SK-N-SH treated with all-trans-retinoic acid at 6 μM for 48 hours (cell line): ENCODE results near the gene CBARP.

ENCODE experiments used
- ATAC-seq: fragments of 200-7000 bp; cut with Tn5 transposase; 3 replicates; pipeline ENCODE4 v1.9.1; 2020; ENCODE audit warnings: mild to moderate bottlenecking, moderate library complexity
- ARNTL ChIP-seq: fragments of 450-650 bp; formaldehyde crosslinking; IDR thresholded peaks from 2 replicates; pipeline ENCODE4 v1.5.0; 2020; ENCODE audit warnings: low read depth, mild to moderate bottlenecking, moderate library complexity, borderline replicate concordance
- CSDC2 ChIP-seq: fragments of 250-450 bp; sonication (Bioruptor Pico); IDR thresholded peaks from 2 replicates; pipeline ENCODE4 v1.5.0; 2020; ENCODE audit warnings: mild to moderate bottlenecking, moderate library complexity
- ESRRG ChIP-seq: fragments of 250-450 bp; sonication (Bioruptor Pico); IDR thresholded peaks from 2 replicates; pipeline ENCODE4 v1.6.1; 2021; ENCODE audit warnings: mild to moderate bottlenecking
- GLIS3 ChIP-seq: fragments of 250-450 bp; sonication (Bioruptor Pico); IDR thresholded peaks from 2 replicates; pipeline ENCODE4 v1.5.0; 2020; ENCODE audit warnings: mild to moderate bottlenecking, moderate library complexity
- ISL1 ChIP-seq: fragments of 250-450 bp; sonication (Bioruptor Pico); IDR thresholded peaks from 2 replicates; pipeline ENCODE4 v2.1.2; 2022; ENCODE audit warnings: mild to moderate bottlenecking, moderate library complexity
- OSR1 ChIP-seq: fragments of 250-450 bp; sonication (Bioruptor Pico); IDR thresholded peaks from 2 replicates; pipeline ENCODE4 v1.8.0; 2022; ENCODE audit warnings: moderate library complexity, mild to moderate bottlenecking, inconsistent platforms
- RARB ChIP-seq: fragments of 250-450 bp; sonication (Bioruptor Pico); IDR thresholded peaks from 2 replicates; pipeline ENCODE4 v1.8.0; 2021; ENCODE audit warnings: mild to moderate bottlenecking, moderate library complexity
- ZC3H10 ChIP-seq: fragments of 250-450 bp; sonication (Bioruptor Pico); IDR thresholded peaks from 2 replicates; pipeline ENCODE4 v1.5.1; 2021; ENCODE audit warnings: mild to moderate bottlenecking, moderate library complexity
- ZFP30 ChIP-seq: fragments of 450-650 bp; formaldehyde crosslinking; IDR thresholded peaks from 2 replicates; pipeline ENCODE4 v1.5.0; 2022; ENCODE audit warnings: mild to moderate bottlenecking, moderate library complexity
- ZNF565 ChIP-seq: fragments of 450-650 bp; formaldehyde crosslinking; conservative IDR thresholded peaks from 2 replicates; pipeline ENCODE4 v1.5.0; 2020; ENCODE audit warnings: low read depth, mild to moderate bottlenecking, moderate library complexity
- ZNF70 ChIP-seq: fragments of 450-650 bp; formaldehyde crosslinking; IDR thresholded peaks from 2 replicates; pipeline ENCODE4 v1.5.0; 2020; ENCODE audit warnings: mild to moderate bottlenecking, moderate library complexity
- ZNF8 ChIP-seq: fragments of 450-650 bp; formaldehyde crosslinking; IDR thresholded peaks from 2 replicates; pipeline ENCODE4 v1.5.0; 2020; ENCODE audit warnings: mild to moderate bottlenecking, moderate library complexity
- TF ChIP-seq, protein P1 (sequence below): fragments of 250-450 bp; sonication (Bioruptor Pico); IDR thresholded peaks from 2 replicates; pipeline ENCODE4 v1.5.1; 2021; ENCODE audit warnings: mild to moderate bottlenecking, moderate library complexity
- TF ChIP-seq, protein P2 (sequence below): fragments of 250-450 bp; sonication (Bioruptor Pico); IDR thresholded peaks from 2 replicates; pipeline ENCODE4 v1.5.1; 2020; ENCODE audit warnings: low read depth, mild to moderate bottlenecking, moderate library complexity
- TF ChIP-seq, protein P3 (sequence below): fragments of 250-450 bp; sonication (Bioruptor Pico); IDR thresholded peaks from 2 replicates; pipeline ENCODE4 v1.8.0; 2020; ENCODE audit warnings: mild to moderate bottlenecking, moderate library complexity, borderline replicate concordance
- TF ChIP-seq, protein P4 (sequence below): fragments of 250-450 bp; sonication (Bioruptor Pico); IDR thresholded peaks from 2 replicates; pipeline ENCODE4 v1.8.0; 2021; ENCODE audit warnings: low read depth, mild to moderate bottlenecking, moderate library complexity, borderline replicate concordance

CBARP gene

DNA sequence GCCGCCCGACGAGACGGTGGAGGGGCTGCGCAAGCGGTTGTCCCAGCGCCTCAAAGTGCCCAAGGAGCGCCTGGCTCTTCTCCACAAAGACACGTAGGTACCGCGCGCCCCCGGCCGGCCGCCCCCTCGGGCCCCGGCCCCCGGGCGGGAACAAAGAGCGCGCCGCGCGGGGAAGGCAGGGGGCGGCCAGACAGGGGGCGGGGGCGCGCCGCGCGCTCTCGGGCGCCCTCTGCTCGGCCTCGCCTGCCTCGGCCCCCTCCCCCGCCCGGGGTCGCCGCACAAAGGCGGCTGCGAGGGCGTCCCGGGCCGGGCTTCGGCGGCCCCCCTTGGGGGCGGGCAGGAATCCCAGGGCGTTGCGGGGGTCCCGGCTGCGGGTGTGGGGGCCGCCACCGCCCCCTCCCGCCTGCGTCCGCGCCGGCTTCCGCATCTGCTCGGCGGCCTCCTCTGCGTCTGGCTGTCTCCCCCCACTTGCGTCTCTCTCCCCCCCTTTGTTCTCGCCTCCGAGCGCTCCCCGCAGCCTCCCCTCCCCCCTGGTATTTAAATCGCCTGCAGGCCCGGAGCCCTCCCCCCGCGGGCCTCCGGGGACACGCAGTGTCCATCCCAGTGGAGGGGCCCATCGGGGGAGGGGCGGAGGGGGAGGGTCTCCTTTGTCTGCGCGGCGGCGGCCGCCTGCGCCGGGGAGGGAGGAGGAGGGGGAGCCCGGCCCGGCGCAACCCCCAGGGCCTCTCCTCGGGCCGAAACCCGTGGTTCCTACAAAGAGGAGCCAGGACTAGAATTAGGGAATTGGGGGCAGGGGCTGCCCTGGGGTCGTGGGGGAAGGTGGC, 12.8 kb upstream of the CBARP start (continued):
- TF ChIP-seq, protein P1, sequence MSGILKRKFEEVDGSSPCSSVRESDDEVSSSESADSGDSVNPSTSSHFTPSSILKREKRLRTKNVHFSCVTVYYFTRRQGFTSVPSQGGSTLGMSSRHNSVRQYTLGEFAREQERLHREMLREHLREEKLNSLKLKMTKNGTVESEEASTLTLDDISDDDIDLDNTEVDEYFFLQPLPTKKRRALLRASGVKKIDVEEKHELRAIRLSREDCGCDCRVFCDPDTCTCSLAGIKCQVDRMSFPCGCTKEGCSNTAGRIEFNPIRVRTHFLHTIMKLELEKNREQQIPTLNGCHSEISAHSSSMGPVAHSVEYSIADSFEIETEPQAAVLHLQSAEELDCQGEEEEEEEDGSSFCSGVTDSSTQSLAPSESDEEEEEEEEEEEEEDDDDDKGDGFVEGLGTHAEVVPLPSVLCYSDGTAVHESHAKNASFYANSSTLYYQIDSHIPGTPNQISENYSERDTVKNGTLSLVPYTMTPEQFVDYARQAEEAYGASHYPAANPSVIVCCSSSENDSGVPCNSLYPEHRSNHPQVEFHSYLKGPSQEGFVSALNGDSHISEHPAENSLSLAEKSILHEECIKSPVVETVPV (CRISPR knock-in tag): no peak
- no peak for TF ChIP-seq OSR1 (CRISPR knock-in tag)
- TF ChIP-seq ZNF70 (CRISPR knock-in tag): no peak
- TF ChIP-seq GLIS3: no peak
- TF ChIP-seq, protein P2, sequence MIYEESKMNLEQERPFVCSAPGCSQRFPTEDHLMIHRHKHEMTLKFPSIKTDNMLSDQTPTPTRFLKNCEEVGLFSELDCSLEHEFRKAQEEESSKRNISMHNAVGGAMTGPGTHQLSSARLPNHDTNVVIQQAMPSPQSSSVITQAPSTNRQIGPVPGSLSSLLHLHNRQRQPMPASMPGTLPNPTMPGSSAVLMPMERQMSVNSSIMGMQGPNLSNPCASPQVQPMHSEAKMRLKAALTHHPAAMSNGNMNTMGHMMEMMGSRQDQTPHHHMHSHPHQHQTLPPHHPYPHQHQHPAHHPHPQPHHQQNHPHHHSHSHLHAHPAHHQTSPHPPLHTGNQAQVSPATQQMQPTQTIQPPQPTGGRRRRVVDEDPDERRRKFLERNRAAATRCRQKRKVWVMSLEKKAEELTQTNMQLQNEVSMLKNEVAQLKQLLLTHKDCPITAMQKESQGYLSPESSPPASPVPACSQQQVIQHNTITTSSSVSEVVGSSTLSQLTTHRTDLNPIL (CRISPR knock-in tag): no peak
- no peak for TF ChIP-seq CSDC2 (CRISPR knock-in tag)

DNA sequence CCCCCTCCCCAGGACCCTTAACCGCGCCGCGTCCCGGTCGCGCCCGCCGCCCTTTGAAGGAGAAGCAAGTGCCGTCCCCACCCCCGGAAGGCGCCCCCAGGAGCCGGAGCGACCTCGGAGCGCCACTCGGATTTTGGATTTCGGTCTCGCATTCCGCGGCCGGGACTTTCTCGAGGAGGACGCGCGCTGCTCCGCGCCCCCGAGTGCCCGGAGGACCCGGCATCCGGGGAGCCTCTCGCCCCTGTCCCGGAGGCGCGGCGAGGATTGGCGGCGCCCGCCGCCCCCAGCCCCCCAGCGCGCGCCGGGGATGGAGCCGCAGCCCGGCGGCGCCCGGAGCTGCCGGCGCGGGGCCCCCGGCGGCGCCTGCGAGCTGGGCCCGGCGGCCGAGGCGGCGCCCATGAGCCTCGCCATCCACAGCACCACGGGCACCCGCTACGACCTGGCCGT, 12.2 kb upstream of the CBARP start:
- ATAC-seq: no peak
- TF ChIP-seq, protein P3, sequence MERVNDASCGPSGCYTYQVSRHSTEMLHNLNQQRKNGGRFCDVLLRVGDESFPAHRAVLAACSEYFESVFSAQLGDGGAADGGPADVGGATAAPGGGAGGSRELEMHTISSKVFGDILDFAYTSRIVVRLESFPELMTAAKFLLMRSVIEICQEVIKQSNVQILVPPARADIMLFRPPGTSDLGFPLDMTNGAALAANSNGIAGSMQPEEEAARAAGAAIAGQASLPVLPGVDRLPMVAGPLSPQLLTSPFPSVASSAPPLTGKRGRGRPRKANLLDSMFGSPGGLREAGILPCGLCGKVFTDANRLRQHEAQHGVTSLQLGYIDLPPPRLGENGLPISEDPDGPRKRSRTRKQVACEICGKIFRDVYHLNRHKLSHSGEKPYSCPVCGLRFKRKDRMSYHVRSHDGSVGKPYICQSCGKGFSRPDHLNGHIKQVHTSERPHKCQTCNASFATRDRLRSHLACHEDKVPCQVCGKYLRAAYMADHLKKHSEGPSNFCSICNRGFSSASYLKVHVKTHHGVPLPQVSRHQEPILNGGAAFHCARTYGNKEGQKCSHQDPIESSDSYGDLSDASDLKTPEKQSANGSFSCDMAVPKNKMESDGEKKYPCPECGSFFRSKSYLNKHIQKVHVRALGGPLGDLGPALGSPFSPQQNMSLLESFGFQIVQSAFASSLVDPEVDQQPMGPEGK (CRISPR knock-in tag): 0 out of 2 replicates have a peak, but pooled peaks have one; percentile 47
- no peak for TF ChIP-seq ZNF70 (CRISPR knock-in tag)

DNA sequence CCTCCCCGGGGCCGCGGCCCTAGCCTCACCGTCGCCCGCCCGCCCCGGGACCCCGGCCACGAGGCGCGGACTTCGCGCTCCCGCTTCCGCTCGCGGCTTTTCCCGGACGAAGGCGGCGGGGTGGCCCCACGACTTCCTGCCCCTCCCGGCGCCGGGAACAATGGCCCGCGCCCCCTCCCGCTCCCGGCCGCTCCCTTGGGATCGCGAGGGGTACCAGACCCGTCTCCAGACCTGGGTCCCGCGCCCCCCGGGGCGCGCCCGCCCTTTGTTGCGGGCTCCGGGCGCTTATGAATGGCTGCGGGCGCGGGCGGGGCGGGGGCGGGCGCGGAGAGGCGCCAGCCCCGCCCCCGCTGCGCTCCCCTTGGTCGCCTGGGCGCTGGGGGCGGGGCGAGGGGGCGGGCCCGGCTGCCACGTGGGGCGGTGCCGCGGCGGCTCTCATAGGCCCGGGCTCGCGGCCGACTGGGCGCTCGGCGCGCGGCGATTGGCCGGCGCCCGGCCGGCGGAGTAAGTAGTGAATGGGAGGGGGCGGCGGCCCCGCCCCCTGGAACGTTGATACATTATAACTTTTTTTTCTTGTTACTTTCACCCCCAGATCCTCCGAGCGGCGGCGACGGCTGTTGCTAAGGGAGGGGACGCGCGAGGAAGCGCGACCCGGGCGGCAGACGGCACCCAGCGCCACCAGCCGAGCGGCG, 11.6 kb upstream of the CBARP start:
- TF ChIP-seq, protein P4, sequence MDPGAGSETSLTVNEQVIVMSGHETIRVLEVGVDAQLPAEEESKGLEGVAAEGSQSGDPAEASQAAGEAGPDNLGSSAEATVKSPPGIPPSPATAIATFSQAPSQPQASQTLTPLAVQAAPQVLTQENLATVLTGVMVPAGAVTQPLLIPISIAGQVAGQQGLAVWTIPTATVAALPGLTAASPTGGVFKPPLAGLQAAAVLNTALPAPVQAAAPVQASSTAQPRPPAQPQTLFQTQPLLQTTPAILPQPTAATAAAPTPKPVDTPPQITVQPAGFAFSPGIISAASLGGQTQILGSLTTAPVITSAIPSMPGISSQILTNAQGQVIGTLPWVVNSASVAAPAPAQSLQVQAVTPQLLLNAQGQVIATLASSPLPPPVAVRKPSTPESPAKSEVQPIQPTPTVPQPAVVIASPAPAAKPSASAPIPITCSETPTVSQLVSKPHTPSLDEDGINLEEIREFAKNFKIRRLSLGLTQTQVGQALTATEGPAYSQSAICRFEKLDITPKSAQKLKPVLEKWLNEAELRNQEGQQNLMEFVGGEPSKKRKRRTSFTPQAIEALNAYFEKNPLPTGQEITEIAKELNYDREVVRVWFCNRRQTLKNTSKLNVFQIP (CRISPR knock-in tag): no peak
- 0 out of 2 replicates have a peak, but pooled peaks have one; percentile 36 for TF ChIP-seq ZNF8 (CRISPR knock-in tag)
- no peak for TF ChIP-seq RARB (CRISPR knock-in tag)
- no peak for TF ChIP-seq ESRRG (CRISPR knock-in tag)
- no peak for TF ChIP-seq ISL1 (CRISPR knock-in tag)
- TF ChIP-seq ZNF70 (CRISPR knock-in tag): peak; percentile 32; the same call in 1 of the 2 replicates
- no peak for TF ChIP-seq ARNTL (CRISPR knock-in tag)
- no peak for TF ChIP-seq ZC3H10 (CRISPR knock-in tag)
- TF ChIP-seq, protein P2 (CRISPR knock-in tag): no peak
- TF ChIP-seq, protein P1 (CRISPR knock-in tag): no peak
- no peak for TF ChIP-seq OSR1 (CRISPR knock-in tag)
- TF ChIP-seq ZFP30 (CRISPR knock-in tag): no peak; the same call in 1 of the 2 replicates
- TF ChIP-seq ZNF565 (CRISPR knock-in tag): 0 out of 2 replicates have a peak, but pooled peaks have one; percentile 27
- ATAC-seq: peak; percentile 4
